Gastrocnemius medialis (tissue), 4 donors: ENCODE results near the gene UBE2G2. TPM values are rescaled to one million over a fixed set of nuclear protein-coding genes. Genes with fewer than 3 reads are reported as not detected.

Experiments
- ATAC-seq, 2 donors: fragments of 150-250 bp; one replicate each; pipeline ENCODE4 v1.9.1; 2016
- DNase-seq, 2 donors: peaks; one replicate each; pipeline ENCODE4 v3.0.0-alpha.2; 2019
- H3K27ac ChIP-seq, 4 donors: fragments of 200-600 bp; sonication (generic); 1 replicate in 1 of 4; 2 replicates in 3 of 4; pipeline ENCODE4 v1.5.1; 2016 to 2018; ENCODE audit warnings: mild to moderate bottlenecking in 2 of 4, moderate library complexity in 1 of 4
- H3K27me3 ChIP-seq, 3 donors: fragments of 200-600 bp; sonication (generic) in 2 of 3; 1 replicate in 1 of 3; 2 replicates in 2 of 3; pipeline versions ENCODE4 v1.5.1 to v1.6.0; 2016 to 2019; ENCODE audit warnings: mild to moderate bottlenecking in 1 of 3, moderate library complexity in 1 of 3
- H3K36me3 ChIP-seq, 2 donors: fragments of 200-600 bp; sonication (generic) in 1 of 2; one replicate each; pipeline ENCODE4 v1.5.1; 2017 to 2018
- H3K4me1 ChIP-seq, 2 donors: fragments of 200-600 bp; sonication (generic) in 1 of 2; one replicate each; pipeline ENCODE4 v1.5.1; 2016 to 2017; ENCODE audit warnings: mild to moderate bottlenecking in 2 of 2
- H3K4me3 ChIP-seq, 4 donors: fragments of 200-600 bp; sonication (generic) in 3 of 4; 1 replicate in 1 of 4; 2 replicates in 3 of 4; pipeline ENCODE4 v1.5.1; 2016 to 2019; ENCODE audit warnings: mild to moderate bottlenecking in 2 of 4
- H3K9me3 ChIP-seq, 3 donors: fragments of 200-600 bp; sonication (generic) in 2 of 3; 1 replicate in 1 of 3; 2 replicates in 2 of 3; pipeline ENCODE4 v1.5.1; 2016 to 2019
- CTCF ChIP-seq, 5 experiments: fragments of 450-650 bp in 3 of 5; fragments of 200-600 bp in 2 of 5; sonication (generic) in 2 of 5; IDR thresholded peaks in 4 of 5; conservative IDR thresholded peaks in 1 of 5; 1 replicate in 4 of 5; 2 replicates in 1 of 5; pipeline ENCODE4 v1.5.1; 2016 to 2019; ENCODE audit warnings: antibody characterized with exemption in 5 of 5, mild to moderate bottlenecking in 3 of 5, moderate library complexity in 3 of 5
- POLR2A ChIP-seq, 2 donors: fragments of 450-650 bp; IDR thresholded peaks; one replicate each; pipeline ENCODE4 v1.6.1; 2017; ENCODE audit warnings: antibody characterized with exemption in 2 of 2, mild to moderate bottlenecking in 2 of 2, moderate library complexity in 2 of 2
- in situ Hi-C, 4 donors: fragments of 200-750 bp; cut with MboI; loops; one replicate each; pipeline versions ENCODE4 v1.15.0 to v1.8.0; 2017; ENCODE audit warnings: low sequenced_read_pairs in 4 of 4
- intact Hi-C: fragments of 100-400 bp; cut with DNase I; formaldehyde crosslinking; loops from one replicate; pipeline ENCODE4 v1.15.1; 2023; ENCODE audit warnings: low total_unique reads
- total RNA-seq, 4 donors: library from RNA; depleted of rRNA; stranded (reverse); fragments of >200 nt; gene quantifications; one replicate each; pipeline versions ENCODE4 v1.1.0 to v1.2.3, GENCODE V29; 2016

Gene UBE2G2
- total RNA-seq, 4 donors from 2014 or later: 64.2 to 83.8 (median 73.3) TPM

GRCh38 chr21:44763050-44763378 lies 38.6 kb downstream of the UBE2G2 start:
- H3K27me3 ChIP-seq: no peaks in the 10 kb centered on the region
- no peak overlapping the region for H3K27ac ChIP-seq
- H3K4me1 ChIP-seq: no peaks in the 10 kb centered on the region
- intact Hi-C loops (no loop called here), in situ Hi-C loops (no loop called here)
- no peaks in the 10 kb centered on the region for H3K9me3 ChIP-seq
- no peak for DNase-seq
- ATAC-seq: no peak
- TF ChIP-seq CTCF (IDR thresholded peaks at IDR 0.05 in 4 of 5, conservative IDR thresholded peaks at IDR 0.05 in 1 of 5): no peak
- H3K4me3 ChIP-seq: no peak overlapping the region
- peaks cover 0 to under 1% of the 10 kb centered on the region in 2 donors for H3K36me3 ChIP-seq

- ATAC-seq: no peak
These were observed 39.2 kb downstream of the UBE2G2 start for GRCh38 chr21:44762221-44763049.

GRCh38 chr21:44761747-44762208 lies 39.8 kb downstream of the UBE2G2 start:
- no peak for DNase-seq
- no peaks in the 10 kb centered on the region for H3K27me3 ChIP-seq
- no peaks in the 10 kb centered on the region for H3K4me1 ChIP-seq
- in situ Hi-C loops: no loop called here
- no peak for TF ChIP-seq CTCF (IDR thresholded peaks at IDR 0.05 in 4 of 5, conservative IDR thresholded peaks at IDR 0.05 in 1 of 5)
- H3K27ac ChIP-seq: no peak overlapping the region
- H3K9me3 ChIP-seq: no peaks in the 10 kb centered on the region
- intact Hi-C loops: no loop called here
- H3K36me3 ChIP-seq: no peaks in the 10 kb centered on the region
- no peak overlapping the region for H3K4me3 ChIP-seq
- ATAC-seq: no peak

More at GRCh38 chr21:44762221-44763049, 39.2 kb downstream of the UBE2G2 start:
- Histone ChIP-seq H3K36me3 (no peaks in the 10 kb centered on the region), H3K27ac (no peak overlapping the region), H3K27me3 (no peaks in the 10 kb centered on the region), H3K9me3 (no peaks in the 10 kb centered on the region), H3K4me3 (no peak overlapping the region), H3K4me1 (no peaks in the 10 kb centered on the region)
- no peak for TF ChIP-seq POLR2A (IDR thresholded peaks at IDR 0.05)
- TF ChIP-seq CTCF (IDR thresholded peaks at IDR 0.05 in 4 of 5, conservative IDR thresholded peaks at IDR 0.05 in 1 of 5): no peak
- in situ Hi-C loops (no loop called here), intact Hi-C loops (no loop called here)
- DNase-seq: no peak

GRCh38 chr21:44761011-44761729 lies 40.5 kb downstream of the UBE2G2 start:
- Histone ChIP-seq H3K27ac (no peak overlapping the region), H3K4me3 (no peak overlapping the region), H3K9me3 (no peaks in the 10 kb centered on the region), H3K4me1 (no peaks in the 10 kb centered on the region), H3K36me3 (no peaks in the 10 kb centered on the region), H3K27me3 (no peaks in the 10 kb centered on the region)
- intact Hi-C loops: no loop called here
- DNase-seq (no peak), ATAC-seq (no peak)
- in situ Hi-C loops: no loop called here
- TF ChIP-seq CTCF (IDR thresholded peaks at IDR 0.05 in 4 of 5, conservative IDR thresholded peaks at IDR 0.05 in 1 of 5) (no peak), POLR2A (IDR thresholded peaks at IDR 0.05) (no peak)
